K562 (cell line): Measurements from ENCODE around the gene ZFYVE21. TPM values are rescaled to one million over a fixed set of nuclear protein-coding genes. Genes with fewer than 3 reads are reported as not detected.

Experiments used
- BHLHE40 ChIP-seq: IDR thresholded peaks from 2 replicates; pipeline ENCODE4 v1.6.1; 2011; ENCODE audit warnings: low read length, improper control_type of control experiment
- CBX2 ChIP-seq: fragments of 200-600 bp; sonication (generic); IDR thresholded peaks from one replicate; pipeline ENCODE4 v1.6.1; 2012; ENCODE audit warnings: mild to moderate bottlenecking, low read length, inconsistent platforms; ENCODE audit not compliant: insufficient read depth, poor library complexity, severe bottlenecking
- CREM ChIP-seq: IDR thresholded peaks from 2 replicates; pipeline ENCODE4 v1.6.1; 2014; ENCODE audit warnings: antibody characterized with exemption, low read depth
- DPF2 ChIP-seq: fragments of 450-650 bp; IDR thresholded peaks from 2 replicates; pipeline ENCODE4 v1.6.1; 2016
- ESRRB ChIP-seq: fragments of 250-450 bp; sonication (Bioruptor Pico); IDR thresholded peaks from 2 replicates; pipeline ENCODE4 v1.5.0; 2020; ENCODE audit warnings: mild to moderate bottlenecking, moderate library complexity, borderline replicate concordance
- ETV5 ChIP-seq: sonication (generic); formaldehyde crosslinking; IDR thresholded peaks from 2 replicates; pipeline ENCODE4 v1.4.0; 2020; ENCODE audit warnings: low read depth, mild to moderate bottlenecking, missing genetic modification reagents
- HDAC1 ChIP-seq, 2 experiments: fragments of 450-650 bp; IDR thresholded peaks; 2 replicates each; pipeline ENCODE4 v1.6.1; 2016 to 2017; ENCODE audit warnings: inconsistent platforms in 1 of 2, mild to moderate bottlenecking in 1 of 2, moderate library complexity in 1 of 2
- JUND ChIP-seq, 2 experiments: IDR thresholded peaks; 2 replicates in 1 of 2; 3 replicates in 1 of 2; pipeline ENCODE4 v1.6.1; 2011; ENCODE audit warnings: borderline replicate concordance in 2 of 2, low read depth in 2 of 2, low read length in 2 of 2, improper control_type of control experiment in 1 of 2, missing biosample characterization in 1 of 2, missing genetic modification characterization in 1 of 2, missing genetic modification reagents in 1 of 2
- KLF13 ChIP-seq: fragments of 450-650 bp; IDR thresholded peaks from 2 replicates; pipeline ENCODE4 v1.6.1; 2016; ENCODE audit warnings: missing genetic modification characterization, low read depth, mild to moderate bottlenecking, missing compliant biosample characterization, moderate library complexity, borderline replicate concordance
- MAX ChIP-seq: sonication (generic); formaldehyde crosslinking; IDR thresholded peaks from 2 replicates; pipeline ENCODE4 v1.9.0; 2022; ENCODE audit warnings: mild to moderate bottlenecking, missing genetic modification reagents
- MTA2 ChIP-seq: fragments of 450-650 bp; IDR thresholded peaks from 2 replicates; pipeline ENCODE4 v1.6.1; 2016; ENCODE audit warnings: low read depth
- MXI1 ChIP-seq: IDR thresholded peaks from 2 replicates; pipeline ENCODE4 v1.6.1; 2011; ENCODE audit warnings: low read depth, mild to moderate bottlenecking, improper control_type of control experiment, low read length
- NCOR1 ChIP-seq: fragments of 450-650 bp; IDR thresholded peaks from 2 replicates; pipeline ENCODE4 v1.6.1; 2016; ENCODE audit warnings: mild to moderate bottlenecking, moderate library complexity
- PRMT5 ChIP-seq: sonication (generic); formaldehyde crosslinking; IDR thresholded peaks from 2 replicates; pipeline ENCODE4 v1.5.0; 2020; ENCODE audit warnings: missing genetic modification reagents
- RAD51 ChIP-seq: fragments of 450-650 bp; IDR thresholded peaks from 2 replicates; pipeline ENCODE4 v1.7.1; 2016; ENCODE audit warnings: low read depth, mild to moderate bottlenecking, borderline replicate concordance
- RFX1 ChIP-seq: fragments of 450-650 bp; IDR thresholded peaks from 2 replicates; pipeline ENCODE4 v1.6.1; 2016; ENCODE audit warnings: mild to moderate bottlenecking, moderate library complexity
- SAP30 ChIP-seq: fragments of 200-600 bp; sonication (generic); IDR thresholded peaks from 2 replicates; pipeline ENCODE4 v1.6.1; 2012; ENCODE audit warnings: borderline replicate concordance, low read depth, mild to moderate bottlenecking, moderate library complexity, low read length, control low read depth, inconsistent platforms; ENCODE audit not compliant: insufficient read depth, poor library complexity, severe bottlenecking
- STAT5A ChIP-seq: IDR thresholded peaks from 2 replicates; pipeline ENCODE4 v1.6.1; 2012; ENCODE audit warnings: low read length, inconsistent platforms, borderline replicate concordance
- TFAP4 ChIP-seq: sonication (generic); formaldehyde crosslinking; IDR thresholded peaks from 2 replicates; pipeline ENCODE4 v1.8.0; 2022; ENCODE audit warnings: missing genetic modification reagents, mild to moderate bottlenecking, moderate library complexity, borderline replicate concordance
- TRIM24 ChIP-seq, 2 experiments: fragments of 450-650 bp; IDR thresholded peaks; 2 replicates each; pipeline ENCODE4 v1.6.1; 2016
- ZNF347 ChIP-seq: fragments of 450-650 bp; formaldehyde crosslinking; IDR thresholded peaks from 2 replicates; pipeline ENCODE4 v1.4.0; 2020; ENCODE audit warnings: low read depth, mild to moderate bottlenecking, moderate library complexity
- polyA plus RNA-seq, 8 experiments: library from polyadenylated mRNA; depleted of rRNA in 4 of 8; stranded (reverse) in 5 of 8; unstranded in 3 of 8; fragments of >200 nt; fragmentation: Nextera tagmentation in 2 of 8; fragmentation: Illumina TruSeq in 1 of 8; extraction: Ambion mirVana in 2 of 8; extraction: Trizol in 1 of 8; gene quantifications; 2 replicates each; pipeline versions ENCODE4 v1.2.1 to v1.2.3, GENCODE V29; 2011 to 2014; ENCODE audit warnings: inconsistent platforms in 1 of 8, missing spikeins in 1 of 8
- total RNA-seq, 7 experiments: library from RNA; depleted of rRNA in 6 of 7; stranded (reverse); fragments of >200 nt in 6 of 7; fragmentation: Illumina TruSeq in 2 of 7; extraction: Trizol in 2 of 7; gene quantifications; 2 replicates each; pipeline versions ENCODE4 v1.2.1 to v1.2.3, GENCODE V29; 2011 to 2021; ENCODE audit warnings: low replicate concordance in 1 of 7
- TF ChIP-seq, protein P1 (sequence below), 2 experiments: fragments of 450-650 bp; conservative IDR thresholded peaks; 2 replicates each; pipeline ENCODE4 v1.6.1; 2017; ENCODE audit warnings: mild to moderate bottlenecking in 2 of 2, moderate library complexity in 2 of 2
- TF ChIP-seq, protein P2 (sequence below): fragments of 250-450 bp; sonication (Bioruptor Pico); IDR thresholded peaks from 2 replicates; pipeline ENCODE4 v1.8.0; 2021; ENCODE audit warnings: borderline replicate concordance, mild to moderate bottlenecking, moderate library complexity; ENCODE audit not compliant: poor library complexity, severe bottlenecking

The ZFYVE21 gene
- total and polyA plus RNA-seq, 9 of the 15 experiments (the other 6 are each of a cell fraction or from before 2014, with no cell fraction given) = 0.90 to 23.1 (median 15.6) TPM

DNA sequence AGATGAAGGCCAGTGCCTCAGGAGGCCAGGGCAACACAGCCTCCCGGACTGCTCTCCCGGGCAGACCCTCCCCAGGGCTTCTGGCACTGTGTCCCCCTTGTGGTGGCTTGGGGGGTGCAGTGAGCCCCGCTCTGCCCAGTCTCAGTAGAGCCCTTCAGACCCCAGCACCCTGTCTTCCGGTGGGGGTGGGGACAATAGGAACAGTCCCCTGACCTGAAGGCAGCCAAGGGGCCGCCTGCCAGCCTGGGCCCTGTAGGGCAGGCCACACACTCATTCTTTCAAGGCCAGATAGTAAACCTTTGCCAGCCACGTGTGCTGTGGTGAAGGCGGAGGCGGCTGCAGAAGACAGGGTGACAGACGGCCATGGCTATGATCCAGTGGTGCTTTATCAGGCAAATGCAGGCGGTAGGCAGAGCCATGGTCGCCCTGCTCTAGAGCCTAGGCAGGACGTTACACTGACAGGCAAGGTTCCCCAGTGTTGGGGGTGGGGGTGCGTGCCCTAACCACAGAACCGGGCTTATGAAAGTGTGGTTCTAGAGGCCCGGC, 15.0 kb downstream of the ZFYVE21 start (continued):
- peak; percentile 92 for TF ChIP-seq MAX (CRISPR knock-in tag)
- TF ChIP-seq SAP30 = no peak
- TF ChIP-seq JUND (IDR thresholded peaks at IDR 0.05; ENCODE audit: borderline replicate concordance, low read depth, low read length) = peak; percentile 15; the same call in 1 of the 2 replicates
- TF ChIP-seq JUND (tag; IDR thresholded peaks at IDR 0.05; ENCODE audit: borderline replicate concordance, low read depth, low read length) = no peak
- TF ChIP-seq RAD51 = peak; percentile 11; the same call in 1 of the 2 replicates
- TF ChIP-seq RFX1 = no peak
- peak; percentile 69; the same call in 1 of the 2 replicates for TF ChIP-seq BHLHE40
- TF ChIP-seq DPF2 = peak; percentile 75
- 0 out of 2 replicates have a peak, but pooled peaks have one; percentile 28 for TF ChIP-seq ETV5 (CRISPR knock-in tag)
- peak; percentile 47; the same call in 1 of the 2 replicates for TF ChIP-seq TFAP4 (CRISPR knock-in tag)
- 0 out of 2 replicates have a peak, but pooled peaks have one; percentile 28 for TF ChIP-seq STAT5A
- TF ChIP-seq HDAC1 (IDR thresholded peaks at IDR 0.05) = peak in 1 of 2 experiments; percentile 78; a peak in 2 of 4 replicates
- peak; percentile 71 for TF ChIP-seq MXI1
- no peak for TF ChIP-seq CBX2
- no peak for TF ChIP-seq ZNF347
- TF ChIP-seq MTA2 = peak; percentile 47; the same call in 1 of the 2 replicates
- TF ChIP-seq ESRRB (CRISPR knock-in tag) = no peak
- TF ChIP-seq CREM = 0 out of 2 replicates have a peak, but pooled peaks have one; percentile 16
- TF ChIP-seq PRMT5 (CRISPR knock-in tag) = no peak
- TF ChIP-seq, protein P1, sequence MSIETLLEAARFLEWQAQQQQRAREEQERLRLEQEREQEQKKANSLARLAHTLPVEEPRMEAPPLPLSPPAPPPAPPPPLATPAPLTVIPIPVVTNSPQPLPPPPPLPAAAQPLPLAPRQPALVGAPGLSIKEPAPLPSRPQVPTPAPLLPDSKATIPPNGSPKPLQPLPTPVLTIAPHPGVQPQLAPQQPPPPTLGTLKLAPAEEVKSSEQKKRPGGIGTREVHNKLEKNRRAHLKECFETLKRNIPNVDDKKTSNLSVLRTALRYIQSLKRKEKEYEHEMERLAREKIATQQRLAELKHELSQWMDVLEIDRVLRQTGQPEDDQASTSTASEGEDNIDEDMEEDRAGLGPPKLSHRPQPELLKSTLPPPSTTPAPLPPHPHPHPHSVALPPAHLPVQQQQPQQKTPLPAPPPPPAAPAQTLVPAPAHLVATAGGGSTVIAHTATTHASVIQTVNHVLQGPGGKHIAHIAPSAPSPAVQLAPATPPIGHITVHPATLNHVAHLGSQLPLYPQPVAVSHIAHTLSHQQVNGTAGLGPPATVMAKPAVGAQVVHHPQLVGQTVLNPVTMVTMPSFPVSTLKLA (conservative IDR thresholded peaks at IDR 0.05) = peak; percentile 85 to 94
- TF ChIP-seq NCOR1 = peak; percentile 75
- TF ChIP-seq TRIM24 (IDR thresholded peaks at IDR 0.05) = peak; percentile 31; a peak in 2 of 4 replicates
- TF ChIP-seq KLF13 (tag) = no peak
- TF ChIP-seq, protein P2, sequence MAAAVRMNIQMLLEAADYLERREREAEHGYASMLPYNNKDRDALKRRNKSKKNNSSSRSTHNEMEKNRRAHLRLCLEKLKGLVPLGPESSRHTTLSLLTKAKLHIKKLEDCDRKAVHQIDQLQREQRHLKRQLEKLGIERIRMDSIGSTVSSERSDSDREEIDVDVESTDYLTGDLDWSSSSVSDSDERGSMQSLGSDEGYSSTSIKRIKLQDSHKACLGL (CRISPR knock-in tag) = no peak
